Measurements from ENCODE around the gene GSTA3.
"Not testable (repeated sequence)": the region's sequence is repeated elsewhere in the genome, so short reads cannot be mapped to it uniquely, and the experiment has no call there.

GSTA3 gene

DNA sequence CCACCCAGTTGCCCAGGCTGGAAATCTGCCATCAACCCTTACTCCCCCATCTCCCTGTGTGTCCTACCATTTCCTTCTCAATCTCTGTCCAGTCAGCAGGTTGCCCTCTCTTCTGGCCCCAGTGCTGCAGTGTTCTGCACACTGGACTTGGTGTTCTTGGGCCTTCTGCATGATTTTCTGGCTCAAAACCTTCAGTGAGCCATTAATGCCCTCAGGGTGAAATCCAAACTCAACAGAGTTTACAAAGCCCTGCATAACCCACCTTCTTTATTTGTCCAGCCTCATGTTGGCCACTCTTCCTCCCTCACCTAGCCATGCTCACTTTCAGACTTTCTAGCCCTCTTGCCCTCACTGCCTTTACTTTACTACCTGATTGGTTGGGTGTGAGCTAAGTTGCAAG is 5.0 kb upstream of the GSTA3 start:
- DNase-seq (ENCODE audit: low read depth, low spot score) = no peak

DNA sequence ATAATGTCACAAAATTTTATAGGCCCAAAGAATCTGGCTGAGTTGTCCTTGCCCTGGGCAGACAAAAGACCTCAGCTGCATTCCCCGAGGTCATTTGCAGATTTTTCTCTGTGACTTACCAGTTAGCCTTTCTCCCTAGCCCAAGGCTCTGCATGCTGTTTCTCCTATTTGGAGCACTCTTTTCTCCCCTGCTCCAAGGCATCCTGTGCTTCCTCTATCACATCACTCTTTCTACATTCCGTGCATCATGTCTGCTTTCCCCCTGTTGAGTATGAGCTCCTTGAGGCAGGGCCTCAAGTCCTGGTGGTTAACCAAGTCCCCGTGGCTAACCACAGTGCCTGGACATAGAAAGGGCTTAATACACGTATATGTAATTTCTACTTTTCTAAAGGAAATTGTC is 593 bp upstream of the GSTA3 start:
- peak; percentile 54 for DNase-seq (ENCODE audit: low read depth, low spot score)

GRCh38 chr6:52909131-52909530 is 367 bp downstream of the GSTA3 start:
- DNase-seq (ENCODE audit: low read depth, low spot score) = no peak

DNA sequence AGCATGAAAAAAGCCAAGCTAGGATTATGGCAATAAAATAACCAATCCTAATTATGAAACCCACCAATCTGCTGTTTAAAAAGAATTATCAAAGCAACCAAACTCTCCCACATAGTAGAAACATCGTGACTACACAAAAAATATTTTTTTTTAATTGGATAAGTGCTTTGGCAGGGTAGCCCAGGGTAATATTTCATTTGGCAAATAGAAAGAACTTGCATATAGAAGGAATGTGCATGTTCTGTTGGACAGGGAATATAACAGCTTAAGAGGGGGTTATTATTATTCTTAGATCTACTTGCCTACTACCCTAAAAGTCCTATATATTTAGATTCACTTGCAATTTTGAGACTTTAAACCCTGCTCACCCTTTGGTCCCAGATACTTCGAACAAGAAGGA is 972 bp downstream of the GSTA3 start:
- no peak for DNase-seq (ENCODE audit: low read depth, low spot score)

- DNase-seq (ENCODE audit: low read depth, low spot score) = no peak
Observed at GRCh38 chr6:52904562-52905279, 4.8 kb downstream of the GSTA3 start.

- no peak for DNase-seq (ENCODE audit: low read depth, low spot score)
Observed at GRCh38 chr6:52900536-52900935, 9.0 kb downstream of the GSTA3 start.

GRCh38 chr6:52895790-52896189 is 13.7 kb downstream of the GSTA3 start:
- DNase-seq (ENCODE audit: low read depth, low spot score) = not testable (repeated sequence)

DNA sequence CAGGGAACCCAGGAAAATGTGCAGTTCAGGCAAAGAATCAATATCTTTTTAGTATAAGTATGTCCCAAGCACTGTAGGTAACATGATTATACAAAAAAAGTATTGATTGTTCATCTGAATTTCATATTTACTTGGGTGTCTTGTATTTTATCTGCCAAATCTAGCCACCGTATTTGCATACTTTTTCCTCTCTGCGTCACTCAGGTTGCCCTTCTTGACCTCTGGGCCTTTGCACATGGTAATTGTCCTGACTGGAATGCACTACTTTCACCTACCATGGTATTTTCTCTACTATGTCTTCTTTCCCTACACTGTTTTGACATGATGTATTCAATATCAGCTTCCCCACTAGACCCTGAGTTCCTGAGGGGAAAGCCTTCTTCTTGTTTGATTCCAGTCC is 15.2 kb downstream of the GSTA3 start:
- DNase-seq (ENCODE audit: low read depth, low spot score) = no peak

DNA sequence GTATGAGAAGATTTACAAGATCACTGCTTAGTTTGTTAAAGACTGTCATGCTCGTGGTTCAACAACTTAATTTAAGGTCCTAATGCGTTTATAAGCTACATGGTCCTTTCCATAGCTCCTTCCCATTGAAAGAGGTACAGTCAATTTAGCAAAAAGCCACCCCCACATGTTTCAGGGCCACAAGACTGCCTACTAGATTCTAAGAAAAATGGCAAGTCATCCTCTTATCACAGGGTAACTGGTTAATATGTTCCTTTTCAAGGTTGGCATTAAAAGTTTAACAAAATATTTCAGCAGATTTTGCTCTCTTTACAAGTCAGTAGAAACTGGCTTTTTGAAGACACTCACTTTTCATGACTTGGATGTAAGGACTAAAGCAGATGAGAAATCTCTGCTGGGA is 15.7 kb downstream of the GSTA3 start:
- no peak for DNase-seq (ENCODE audit: low read depth, low spot score)

DNA sequence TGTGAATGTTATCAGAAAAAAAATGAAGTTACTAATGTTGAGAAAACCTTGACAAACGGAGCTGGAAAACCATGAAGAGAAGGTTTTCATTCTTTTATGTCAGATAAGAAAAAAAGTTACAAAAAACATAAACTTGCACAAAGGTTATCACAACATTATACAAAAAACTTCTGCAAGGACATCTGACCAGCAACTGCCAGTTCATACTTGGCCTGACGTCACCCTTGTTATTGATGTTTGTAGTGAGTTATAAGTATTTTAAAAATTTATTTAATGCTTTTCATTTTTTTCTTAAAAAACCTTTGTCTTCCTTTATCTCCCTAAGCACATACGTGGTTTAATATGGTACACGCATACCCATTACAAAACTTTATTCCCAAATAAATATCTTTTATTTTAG is 16.3 kb downstream of the GSTA3 start:
- no peak for DNase-seq (ENCODE audit: low read depth, low spot score)

DNA sequence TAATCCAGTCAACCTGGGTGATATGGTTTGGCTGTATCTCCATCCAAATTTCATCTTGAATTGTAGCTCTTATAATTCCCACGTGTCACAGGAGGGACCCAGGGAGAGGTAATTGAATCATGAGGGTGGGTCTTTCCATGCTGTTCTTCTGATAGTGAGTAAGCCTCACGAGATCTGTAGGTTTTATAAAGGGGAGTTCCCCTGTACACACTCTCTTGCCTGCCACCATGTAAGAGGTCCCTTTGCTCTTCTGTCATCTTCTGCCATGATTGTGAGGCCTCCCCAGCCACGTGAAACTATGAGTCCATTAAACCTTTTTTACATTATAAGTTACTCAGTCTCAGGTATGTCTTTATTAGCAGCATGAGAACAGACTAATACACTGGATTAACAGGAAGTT is 19.5 kb downstream of the GSTA3 start:
- DNase-seq (ENCODE audit: low read depth, low spot score) = no peak

GRCh38 chr6:52887910-52888524 is 21.5 kb downstream of the GSTA3 start:
- DNase-seq (ENCODE audit: low read depth, low spot score) = no peak

GRCh38 chr6:52881996-52882841 is 27.3 kb downstream of the GSTA3 start:
- DNase-seq (ENCODE audit: low read depth, low spot score) = peak; percentile 78

- no peak for DNase-seq (ENCODE audit: low read depth, low spot score)
Observed at GRCh38 chr6:52881662-52881995, 27.9 kb downstream of the GSTA3 start.

GRCh38 chr6:52877786-52878185 is 31.7 kb downstream of the GSTA3 start:
- DNase-seq (ENCODE audit: low read depth, low spot score) = peak; percentile 34

DNA sequence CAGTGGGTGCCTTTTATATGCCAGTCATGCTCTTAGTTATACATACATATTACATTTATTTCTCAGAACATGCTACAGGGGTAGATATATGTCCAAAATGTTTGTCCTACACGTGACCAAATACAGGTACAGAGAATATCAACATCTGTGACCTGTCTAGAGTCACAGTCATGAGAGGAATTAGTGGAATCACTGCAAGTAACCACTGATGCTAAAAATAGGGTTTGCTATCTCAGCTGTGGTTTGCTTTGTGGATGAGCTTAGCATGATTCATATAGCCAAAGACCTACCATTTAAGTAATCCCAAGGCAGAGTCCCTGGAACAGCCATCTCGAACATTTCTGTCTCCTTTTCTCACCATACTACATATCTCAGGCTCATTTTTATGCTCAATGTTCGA is 32.3 kb downstream of the GSTA3 start:
- peak; percentile 83 for DNase-seq (ENCODE audit: low read depth, low spot score)

DNA sequence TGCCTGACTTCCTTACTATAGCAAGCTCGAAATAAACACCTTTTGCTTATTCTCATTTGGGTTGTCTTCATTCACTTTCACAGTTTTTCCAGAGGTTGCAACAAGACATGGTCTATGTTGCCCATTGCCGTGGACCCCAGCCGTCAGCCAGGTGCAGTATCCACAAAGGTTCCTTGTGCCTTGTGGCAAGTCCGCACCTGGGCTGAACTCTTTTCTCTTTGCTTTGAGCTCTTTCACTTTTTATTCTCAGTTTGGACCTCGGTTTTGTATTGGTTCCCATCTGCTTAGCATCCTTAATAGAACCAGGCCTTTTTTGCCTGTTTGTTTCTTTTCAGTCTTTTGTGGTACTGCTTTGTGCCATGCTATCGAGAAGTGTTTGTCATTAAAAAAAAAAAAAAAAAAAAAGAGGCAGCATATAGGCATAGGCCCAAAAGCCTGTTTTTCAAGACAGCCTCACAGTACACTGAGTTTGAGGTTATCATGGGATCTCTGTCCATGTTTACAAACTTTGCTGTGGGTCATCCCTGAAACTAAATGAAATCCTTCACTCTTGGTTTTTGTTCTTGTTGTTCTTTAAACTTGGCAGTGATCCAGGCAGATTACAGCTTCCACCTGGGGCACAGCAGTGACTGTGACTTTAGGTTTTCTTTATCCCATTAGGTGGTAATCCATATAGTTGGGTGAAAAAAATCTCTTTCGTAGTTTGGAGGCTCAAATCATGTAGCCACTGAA is 33.3 kb downstream of the GSTA3 start:
- DNase-seq (ENCODE audit: low read depth, low spot score) = peak; percentile 18

GRCh38 chr6:52872031-52872430 is 37.5 kb downstream of the GSTA3 start:
- DNase-seq (ENCODE audit: low read depth, low spot score) = no peak

GRCh38 chr6:52871621-52872020 is 37.9 kb downstream of the GSTA3 start:
- no peak for DNase-seq (ENCODE audit: low read depth, low spot score)

DNA sequence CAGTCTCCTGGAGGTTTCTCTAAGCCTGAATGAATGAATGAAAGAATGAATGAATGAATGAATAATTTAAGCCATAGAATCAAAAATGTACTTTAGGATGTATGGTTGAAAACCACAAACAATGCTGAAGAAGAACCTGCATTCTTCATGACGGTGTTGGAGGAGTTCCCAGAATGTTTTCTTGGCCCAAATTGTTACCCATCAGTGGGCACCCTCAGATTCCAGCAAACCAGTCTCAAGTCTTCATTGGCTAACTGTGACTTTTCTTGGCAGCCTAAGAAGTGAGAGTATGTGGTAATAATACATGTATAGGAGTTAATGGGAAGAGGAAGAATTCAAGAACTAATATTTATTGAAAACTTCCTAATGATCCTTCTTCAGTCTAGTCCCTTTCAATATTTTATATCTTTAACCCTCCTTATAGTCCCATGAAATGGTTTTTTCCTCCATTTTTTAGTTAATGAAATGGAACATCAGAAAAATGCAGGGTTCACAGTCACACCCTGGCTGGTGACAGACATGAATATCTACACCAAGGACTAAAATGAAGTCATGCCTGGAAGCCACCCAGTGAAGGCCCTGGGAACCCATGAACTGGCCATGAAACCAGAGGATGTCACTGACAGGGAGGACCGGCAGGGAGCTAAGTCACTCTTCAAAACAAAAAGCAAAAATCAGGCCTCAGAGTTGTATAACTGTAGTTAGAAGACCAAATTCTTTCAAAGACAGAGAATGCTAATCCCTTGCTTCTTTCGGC is 39.0 kb downstream of the GSTA3 start:
- peak; percentile 38 for DNase-seq (ENCODE audit: low read depth, low spot score)

DNA sequence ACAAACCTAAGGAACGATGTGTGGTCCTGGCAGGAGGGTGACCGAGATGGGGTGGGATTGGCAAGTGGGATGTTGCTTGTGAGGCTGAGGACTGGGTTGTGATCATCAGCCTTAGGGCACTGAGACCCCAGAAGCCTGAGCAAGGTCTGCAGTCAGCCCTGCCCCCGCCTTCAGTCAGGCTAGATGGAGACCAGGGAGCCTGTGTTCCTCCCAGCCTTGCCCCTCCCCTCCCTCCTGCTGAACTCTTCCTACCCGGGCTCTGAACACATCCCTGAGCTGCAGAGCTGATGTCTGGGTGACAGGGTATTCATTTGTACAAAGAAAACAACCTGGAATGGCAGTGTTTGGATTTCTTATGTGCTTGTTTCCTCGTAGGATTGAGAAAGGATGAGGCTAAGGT is 40.6 kb downstream of the GSTA3 start:
- not testable (repeated sequence) for DNase-seq (ENCODE audit: low read depth, low spot score)

Data from astrocyte of the hippocampus (primary cell).